GM12878 (cell line): ENCODE measurements around the gene UNC93B1. TPM values are rescaled to one million over a fixed set of nuclear protein-coding genes. Genes with fewer than 3 reads are reported as not detected.
"Not testable (repeated sequence)": the region's sequence is repeated elsewhere in the genome, so short reads cannot be mapped to it uniquely, and the experiment has no call there.

Experiments
- ATAC-seq: fragments of 200-7000 bp; cut with Tn5 transposase; 3 replicates; pipeline ENCODE4 v1.9.1; 2020; ENCODE audit warnings: mild to moderate bottlenecking, moderate library complexity
- BruUV-seq: library from RNA; stranded (reverse); fragments of 400-500 nt; replicated peaks from 2 replicates; lab custom pipeline; 2021; lab: Mats Ljungman, UMichigan
- CTCF ChIA-PET: fragments of 300-600 bp; sonication (Branson Sonifier 250); formaldehyde crosslinking; extraction: SDS; loops from one replicate; lab custom pipeline; 2021; ENCODE audit warnings: inconsistent platforms; lab: Yijun Ruan, JAX
- POLR2A ChIA-PET: fragments of 350-600 bp; formaldehyde crosslinking; extraction: SDS; loops from one replicate; lab custom pipeline; 2021; ENCODE audit warnings: inconsistent platforms; lab: Charles Lee
- RAD21 ChIA-PET: fragments of 300-600 bp; sonication (Branson Sonifier 250); formaldehyde crosslinking; loops from one replicate; lab custom pipeline; 2023; ENCODE audit warnings: antibody characterized with exemption; ENCODE audit not compliant: unreplicated experiment; lab: Charles Lee
- SMC1A ChIA-PET: fragments of 300-600 bp; sonication (Branson Sonifier 250); formaldehyde crosslinking; loops from one replicate; lab custom pipeline; 2023; ENCODE audit not compliant: unreplicated experiment, uncharacterized antibody; lab: Charles Lee
- DNase-seq: peaks from one replicate; pipeline ENCODE4 v3.0.0-alpha.2; 2011; ENCODE audit warnings: low read depth, low spot score
- FAIRE-seq: peaks from 3 replicates; lab custom pipeline; 2011; peaks lifted over from hg19 to GRCh38; lab: Jason Lieb, UNC
- H2AFZ ChIP-seq: 2 replicates; pipeline ENCODE4 v1.6.0; 2011; ENCODE audit warnings: low read depth, low read length, control low read depth; ENCODE audit not compliant: control insufficient read depth
- H3K27ac ChIP-seq: 2 replicates; pipeline ENCODE4 v1.5.1; 2011; ENCODE audit warnings: control low read depth; ENCODE audit not compliant: control insufficient read depth, insufficient read depth
- H3K27me3 ChIP-seq, 2 experiments: replicated peaks in 1 of 2; 2 replicates each; pipeline versions ENCODE4 v1.6.0 to v1.6.1; 2011; ENCODE audit warnings: low read length in 1 of 2; ENCODE audit not compliant: control insufficient read depth in 2 of 2, insufficient read depth in 2 of 2
- H3K36me3 ChIP-seq, 2 experiments: 2 replicates each; pipeline ENCODE4 v1.5.1; 2011; ENCODE audit warnings: low read length in 1 of 2; ENCODE audit not compliant: control insufficient read depth in 2 of 2, insufficient read depth in 2 of 2
- H3K4me1 ChIP-seq: 2 replicates; pipeline ENCODE4 v1.6.1; 2011; ENCODE audit warnings: mild to moderate bottlenecking, low read length, moderate library complexity, mixed read lengths; ENCODE audit not compliant: control insufficient read depth, insufficient read depth
- H3K4me2 ChIP-seq: 2 replicates; pipeline ENCODE4 v1.6.0; 2011; ENCODE audit warnings: control low read depth; ENCODE audit not compliant: control insufficient read depth, insufficient read depth
- H3K4me3 ChIP-seq: fragments of 200-600 bp; sonication (generic); 2 replicates; pipeline ENCODE4 v1.5.1; 2016
- H3K79me2 ChIP-seq: 2 replicates; pipeline ENCODE4 v1.6.0; 2011; ENCODE audit warnings: low read length; ENCODE audit not compliant: control insufficient read depth, insufficient read depth
- H3K9ac ChIP-seq: 2 replicates; pipeline ENCODE4 v1.8.0; 2011; ENCODE audit warnings: low read length, control low read depth, mixed read lengths; ENCODE audit not compliant: control insufficient read depth, insufficient read depth
- H3K9me3 ChIP-seq: replicated peaks from 3 replicates; pipeline ENCODE4 v1.5.1; 2011; ENCODE audit warnings: mild to moderate bottlenecking, low read length; ENCODE audit not compliant: control insufficient read depth, insufficient read depth
- H4K20me1 ChIP-seq: 2 replicates; pipeline ENCODE4 v1.6.0; 2011; ENCODE audit not compliant: control insufficient read depth, insufficient read depth
- CTCF ChIP-seq, 3 experiments: IDR thresholded peaks in 2 of 3; conservative IDR thresholded peaks in 1 of 3; 2 replicates each; pipeline ENCODE4 v1.5.1; 2011; ENCODE audit warnings: low read depth in 3 of 3, low read length in 3 of 3, mild to moderate bottlenecking in 3 of 3, control low read depth in 2 of 3, moderate library complexity in 2 of 3, inconsistent platforms in 1 of 3, mixed read lengths in 1 of 3; ENCODE audit not compliant: control insufficient read depth in 2 of 3, insufficient read depth in 1 of 3; ENCODE audit errors: extremely low read depth in 1 of 3
- RAD21 ChIP-seq: IDR thresholded peaks from 2 replicates; pipeline ENCODE4 v1.6.1; 2011; ENCODE audit warnings: mild to moderate bottlenecking, low read depth, low read length, moderate library complexity; ENCODE audit not compliant: insufficient read depth
- SMC3 ChIP-seq: IDR thresholded peaks from 2 replicates; pipeline ENCODE4 v1.6.1; 2011; ENCODE audit warnings: low read length, improper control_type of control experiment, borderline replicate concordance
- YY1 ChIP-seq: IDR thresholded peaks from 2 replicates; pipeline ENCODE4 v1.6.1; 2011; ENCODE audit warnings: low read depth, mild to moderate bottlenecking, low read length
- WGBS: methylation state at CpG from one replicate; pipeline ENCODE4 v1.1.6; 2016; ENCODE audit warnings: low lambda C conversion rate; ENCODE audit not compliant: insufficient replicate concordance, insufficient coverage; ENCODE audit errors: missing lambda C conversion rate; 5-methylcytosine and 5-hydroxymethylcytosine counted together
- in situ Hi-C: fragments of 300-500 bp; cut with MboI; formaldehyde crosslinking; loops from 9 replicates; pipeline ENCODE4 v1.14.3; 2018; ENCODE audit warnings: mixed read lengths
- intact Hi-C: fragments of 100-400 bp; cut with micrococcal nuclease; formaldehyde crosslinking; loops from one replicate; pipeline ENCODE4 v1.14.2; 2022; ENCODE audit not compliant: unreplicated experiment
- polyA plus RNA-seq, 11 experiments: library from polyadenylated mRNA; depleted of rRNA in 4 of 11; unstranded in 6 of 11; stranded (reverse) in 5 of 11; fragments of >200 nt; fragmentation: Nextera tagmentation in 4 of 11; fragmentation: Illumina TruSeq in 1 of 11; extraction: Ambion mirVana in 4 of 11; extraction: Trizol in 1 of 11; gene quantifications; 1 replicate in 1 of 11; 2 replicates in 10 of 11; pipeline versions ENCODE4 v1.2.1 to v1.2.3, GENCODE V29; 2011 to 2016; ENCODE audit warnings: inconsistent platforms in 2 of 11, missing spikeins in 2 of 11, low read depth in 1 of 11
- total RNA-seq, 4 experiments: library from RNA; depleted of rRNA in 3 of 4; stranded (reverse); fragments of >200 nt in 3 of 4; fragmentation: Illumina TruSeq in 1 of 4; extraction: Trizol in 1 of 4; gene quantifications; 2 replicates each; pipeline versions ENCODE4 v1.2.1 to v1.2.3, GENCODE V29; 2013 to 2021

The UNC93B1 gene
- total and polyA plus RNA-seq, 10 of the 15 experiments (the other 5 are each of a cell fraction or from before 2014, with no cell fraction given): 1.3 to 79.7 (median 36.3) TPM

DNA sequence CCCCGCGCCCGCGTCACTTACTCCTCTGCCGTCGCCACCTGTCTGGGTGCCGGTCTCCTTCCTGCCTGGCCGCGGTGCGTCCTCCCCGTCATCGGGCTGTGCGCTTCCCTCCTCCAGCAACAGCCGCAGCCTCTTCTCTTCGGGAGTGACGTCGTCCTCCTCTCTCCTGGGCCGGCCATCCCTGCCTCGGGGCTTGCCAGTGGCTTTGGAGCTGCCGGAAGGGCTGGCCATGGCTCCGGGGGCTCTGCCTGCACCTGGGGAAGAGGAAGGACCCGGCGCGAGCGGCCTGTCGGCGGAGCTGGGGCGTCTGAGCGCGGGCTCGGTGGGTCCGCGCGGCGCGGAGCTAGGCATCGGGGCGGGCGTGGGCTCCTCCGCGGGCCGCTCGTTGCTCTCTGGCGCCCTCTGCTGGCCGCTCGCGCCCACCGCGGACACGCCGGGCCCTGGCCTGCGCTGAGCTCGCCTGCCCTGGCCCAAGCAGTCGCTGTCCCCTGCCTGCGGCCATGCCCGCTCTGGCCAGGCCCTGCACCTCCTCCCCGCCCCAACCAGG is 48.4 kb downstream of the UNC93B1 start:
- intact Hi-C loops: not testable (repeated sequence)

DNA sequence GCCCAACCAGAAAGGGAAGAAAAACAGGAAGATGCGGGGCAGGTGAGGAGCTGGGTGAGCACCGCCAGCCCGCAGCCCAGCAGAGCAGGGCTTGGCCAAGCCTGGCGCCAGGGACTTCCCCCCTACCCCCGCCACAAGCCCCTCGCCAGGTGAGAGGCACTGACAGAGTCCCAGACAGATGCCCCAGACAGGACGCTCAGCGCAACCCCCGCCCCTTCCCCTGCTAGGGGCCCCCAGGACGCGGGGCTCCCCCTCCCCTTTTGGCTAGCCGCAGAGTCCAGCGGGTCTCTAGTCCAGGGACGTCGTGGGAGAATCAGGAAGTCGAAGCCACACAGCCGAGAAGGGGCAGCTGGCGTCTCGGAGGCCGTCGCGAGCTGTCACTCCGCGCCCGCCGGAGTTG is 48.9 kb downstream of the UNC93B1 start:
- H3K36me3 ChIP-seq, FAIRE-seq, H2AFZ ChIP-seq, POLR2A ChIA-PET, H3K27ac ChIP-seq, H3K9me3 ChIP-seq, ATAC-seq, H4K20me1 ChIP-seq, H3K4me3 ChIP-seq, BruUV-seq, H3K4me1 ChIP-seq, H3K79me2 ChIP-seq, H3K27me3 ChIP-seq, H3K4me2 ChIP-seq, DNase-seq, intact Hi-C loops, H3K9ac ChIP-seq: not testable (repeated sequence)
- 3% methylated on average over 5 of the region's 26 CpGs for WGBS
- in situ Hi-C loops: loop anchor here (25.0 kb wide), 1 partner anchor 93 kb away; no protein-coding TSS in a partner anchor
- ChIA-PET SMC1A (interaction anchor here (0.7 to 1.7 kb wide), 2 partner anchors 93 to 107 kb away, joined by 3 to 5 read pairs; no protein-coding TSS in a partner anchor), CTCF (interaction anchor here (0.6 to 1.7 kb wide), 6 partner anchors 9 to 109 kb away, joined by 3 to 8 read pairs (median 4); no protein-coding TSS in a partner anchor), RAD21 (interaction anchor here (1.1 to 2.4 kb wide), 3 partner anchors 39 to 107 kb away, joined by 3 to 7 read pairs (median 4); no protein-coding TSS in a partner anchor)

More for the DNA sequence above, 48.4 kb downstream of the UNC93B1 start:
- H3K36me3 ChIP-seq, H3K9ac ChIP-seq, DNase-seq, H3K27ac ChIP-seq, H4K20me1 ChIP-seq, H3K27me3 ChIP-seq, POLR2A ChIA-PET, H3K9me3 ChIP-seq, BruUV-seq, H3K4me1 ChIP-seq, H3K79me2 ChIP-seq, FAIRE-seq: not testable (repeated sequence)
- H3K4me3 ChIP-seq: peak overlapping the region; percentile 65; the same call in 1 of the 2 replicates
- peak; percentile 42 to 61 (median 60); a peak in 5 of 6 replicates for TF ChIP-seq CTCF (IDR thresholded peaks at IDR 0.05 in 2 of 3, conservative IDR thresholded peaks at IDR 0.05 in 1 of 3; ENCODE audit: control insufficient read depth in 2 of 3, extremely low read depth in 1 of 3, insufficient read depth in 1 of 3, low read depth in 3 of 3, low read length in 3 of 3)
- peak; percentile 47; the same call in 1 of the 2 replicates for TF ChIP-seq YY1
- TF ChIP-seq SMC3: peak; percentile 60
- peak; percentile 55 for TF ChIP-seq RAD21
- ChIA-PET RAD21 (interaction anchor here (1.1 to 2.4 kb wide), 3 partner anchors 39 to 108 kb away, joined by 3 to 7 read pairs (median 4); no protein-coding TSS in a partner anchor), CTCF (interaction anchor here (0.6 to 1.7 kb wide), 13 partner anchors 8 to 254 kb away, joined by 3 to 8 read pairs (median 3); no protein-coding TSS in a partner anchor), SMC1A (interaction anchor here (0.7 to 1.7 kb wide), 2 partner anchors 94 to 108 kb away, joined by 3 to 5 read pairs; no protein-coding TSS in a partner anchor)
- 2% methylated on average over 41 of the region's 57 CpGs for WGBS
- H3K4me2 ChIP-seq: peak overlapping the region; percentile 48; the same call in 1 of the 2 replicates
- H2AFZ ChIP-seq: peak overlapping the region; percentile 44
- ATAC-seq: peak; percentile 83
- in situ Hi-C loops: loop anchor here (25.0 kb wide), 1 partner anchor 93 kb away; no protein-coding TSS in a partner anchor

DNA sequence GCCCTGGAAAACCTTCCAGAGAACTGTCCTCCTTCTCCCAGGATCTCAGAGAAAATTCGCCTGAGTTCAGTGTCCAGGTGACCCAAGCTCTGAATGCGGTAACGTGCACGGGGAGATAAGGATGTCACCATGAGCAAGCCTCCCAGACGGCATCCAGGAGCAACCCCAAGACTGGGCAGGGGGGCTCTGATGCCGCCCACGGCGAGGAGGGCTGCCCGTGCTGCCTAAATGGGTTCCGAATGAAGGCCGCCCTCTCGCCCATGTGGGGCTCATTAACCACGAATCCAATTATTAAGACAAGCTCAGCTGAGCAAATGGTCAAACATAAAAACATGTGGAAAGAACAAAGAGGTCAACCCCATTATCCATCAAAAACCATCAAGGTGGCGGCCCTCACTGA is 49.6 kb downstream of the UNC93B1 start:
- H3K9me3 ChIP-seq, SMC1A ChIA-PET, intact Hi-C loops, H3K79me2 ChIP-seq, H3K4me1 ChIP-seq, POLR2A ChIA-PET, DNase-seq, H3K4me2 ChIP-seq, H3K4me3 ChIP-seq, H3K9ac ChIP-seq, ATAC-seq, BruUV-seq, H3K27me3 ChIP-seq, H2AFZ ChIP-seq, H3K27ac ChIP-seq, H4K20me1 ChIP-seq, H3K36me3 ChIP-seq, FAIRE-seq: not testable (repeated sequence)
- 67% methylated on average over 13 of the region's 14 CpGs for WGBS
- ChIA-PET CTCF (interaction anchor here (0.6 kb wide), 1 partner anchor 106 kb away, joined by 3 read pairs; no protein-coding TSS in a partner anchor), RAD21 (interaction anchor here (2.4 kb wide), 1 partner anchor 107 kb away, joined by 7 read pairs; no protein-coding TSS in a partner anchor)
- in situ Hi-C loops: loop anchor here (25.0 kb wide), 1 partner anchor 92 kb away; no protein-coding TSS in a partner anchor
